Nephron progenitor cell (in vitro differentiated cells): ENCODE results near the gene CENPVL3.

Experiments used
- DNase-seq: peaks from one replicate; pipeline ENCODE4 v3.0.0; 2021
- H3K27ac Mint-ChIP-seq: 2 replicates; pipeline ENCODE4 v1.8.0; 2021; ENCODE audit warnings: mild to moderate bottlenecking, moderate library complexity, mixed read lengths
- H3K27me3 Mint-ChIP-seq: 2 replicates; pipeline ENCODE4 v1.8.0; 2021; ENCODE audit warnings: mild to moderate bottlenecking, low read depth, mixed read lengths; ENCODE audit not compliant: poor library complexity
- H3K36me3 Mint-ChIP-seq: 2 replicates; pipeline ENCODE4 v1.8.0; 2021; ENCODE audit warnings: low read depth, mixed read lengths
- H3K4me1 Mint-ChIP-seq: 2 replicates; pipeline ENCODE4 v1.8.0; 2021; ENCODE audit warnings: mixed read lengths
- H3K4me3 Mint-ChIP-seq: 2 replicates; pipeline ENCODE4 v1.8.0; 2021; ENCODE audit warnings: mild to moderate bottlenecking, moderate library complexity, mixed read lengths
- H3K9me3 Mint-ChIP-seq: 2 replicates; pipeline ENCODE4 v1.8.0; 2021; ENCODE audit warnings: mild to moderate bottlenecking, moderate library complexity, mixed read lengths
- CTCF ChIP-seq: fragments of 200-600 bp; sonication (generic); IDR thresholded peaks from 2 replicates; pipeline ENCODE4 v1.5.0; 2021; ENCODE audit warnings: antibody characterized with exemption

CENPVL3 gene

GRCh38 chrX:51608766-51609165 lies 9.9 kb downstream of the CENPVL3 start:
- H3K36me3 Mint-ChIP-seq = no peaks in the 10 kb centered on the region
- no peak for TF ChIP-seq CTCF
- H3K9me3 Mint-ChIP-seq = peaks cover 9% of the 10 kb centered on the region
- peaks cover 10% of the 10 kb centered on the region for H3K27me3 Mint-ChIP-seq
- DNase-seq = no peak
- H3K4me3 Mint-ChIP-seq = no peak overlapping the region
- H3K27ac Mint-ChIP-seq = no peak overlapping the region
- H3K4me1 Mint-ChIP-seq = no peaks in the 10 kb centered on the region

GRCh38 chrX:51608126-51608525 lies 10.6 kb downstream of the CENPVL3 start:
- Mint-ChIP-seq H3K27ac (no peak overlapping the region), H3K4me3 (no peak overlapping the region), H3K27me3 (peaks cover 10% of the 10 kb centered on the region), H3K36me3 (no peaks in the 10 kb centered on the region), H3K9me3 (peaks cover 9% of the 10 kb centered on the region), H3K4me1 (no peaks in the 10 kb centered on the region)
- TF ChIP-seq CTCF = no peak
- DNase-seq = no peak

- H3K36me3 Mint-ChIP-seq = no peaks in the 10 kb centered on the region
- H3K4me1 Mint-ChIP-seq = no peaks in the 10 kb centered on the region
- no peak overlapping the region for H3K4me3 Mint-ChIP-seq
- H3K9me3 Mint-ChIP-seq = peaks cover 5% of the 10 kb centered on the region
- peaks cover 4% of the 10 kb centered on the region for H3K27me3 Mint-ChIP-seq
- no peak for TF ChIP-seq CTCF
- no peak overlapping the region for H3K27ac Mint-ChIP-seq
- DNase-seq = no peak
Observed at GRCh38 chrX:51606446-51606845, 12.3 kb downstream of the CENPVL3 start.

- no peak overlapping the region for H3K4me3 Mint-ChIP-seq
- peaks cover 37% of the 10 kb centered on the region for H3K9me3 Mint-ChIP-seq
- H3K4me1 Mint-ChIP-seq = no peaks in the 10 kb centered on the region
- H3K27me3 Mint-ChIP-seq = peaks cover 6% of the 10 kb centered on the region
- DNase-seq = no peak
- H3K27ac Mint-ChIP-seq = no peak overlapping the region
- H3K36me3 Mint-ChIP-seq = no peaks in the 10 kb centered on the region
- no peak for TF ChIP-seq CTCF
Observed at GRCh38 chrX:51598899-51599298, 19.8 kb downstream of the CENPVL3 start.

GRCh38 chrX:51571874-51572273 lies 46.8 kb downstream of the CENPVL3 start:
- no peak overlapping the region for H3K4me3 Mint-ChIP-seq
- H3K4me1 Mint-ChIP-seq = no peaks in the 10 kb centered on the region
- H3K27ac Mint-ChIP-seq = no peak overlapping the region
- no peak for TF ChIP-seq CTCF
- H3K9me3 Mint-ChIP-seq = peaks cover 5% of the 10 kb centered on the region
- H3K27me3 Mint-ChIP-seq = no peaks in the 10 kb centered on the region
- DNase-seq = no peak
- H3K36me3 Mint-ChIP-seq = no peaks in the 10 kb centered on the region

- Mint-ChIP-seq H3K36me3 (no peaks in the 10 kb centered on the region), H3K27me3 (no peaks in the 10 kb centered on the region)
- no peak for TF ChIP-seq CTCF
Observed at GRCh38 chrX:51569561-51569960, 49.2 kb downstream of the CENPVL3 start.

More at GRCh38 chrX:51569561-51569960, 49.2 kb downstream of the CENPVL3 start:
- peaks cover 3% of the 10 kb centered on the region for H3K9me3 Mint-ChIP-seq
- H3K4me1 Mint-ChIP-seq = no peaks in the 10 kb centered on the region
- H3K27ac Mint-ChIP-seq = no peak overlapping the region
- DNase-seq = no peak
- no peak overlapping the region for H3K4me3 Mint-ChIP-seq
